HG03565 (cell line): ENCODE data around the gene LDLRAP1.
"Not testable (repeated sequence)": the region's sequence is repeated elsewhere in the genome, so short reads cannot be mapped to it uniquely, and the experiment has no call there.

Experiments
- ATAC-seq: cut with Tn5 transposase; IDR thresholded peaks from one replicate; pipeline ENCODE4 v1.9.1; 2021; ENCODE audit warnings: mild to moderate bottlenecking, moderate library complexity; ENCODE audit not compliant: unreplicated experiment

The LDLRAP1 gene

GRCh38 chr1:25572708-25573590, 29.5 kb downstream of the LDLRAP1 start:
- no peak for ATAC-seq

GRCh38 chr1:25573591-25573930, 30.2 kb downstream of the LDLRAP1 start:
- ATAC-seq: no peak

GRCh38 chr1:25573961-25574360, 30.6 kb downstream of the LDLRAP1 start:
- ATAC-seq: no peak

GRCh38 chr1:25575191-25575590, 31.8 kb downstream of the LDLRAP1 start:
- ATAC-seq: no peak

- no peak for ATAC-seq
Measured at GRCh38 chr1:25576459-25577133, 33.2 kb downstream of the LDLRAP1 start.

- no peak for ATAC-seq
Measured at GRCh38 chr1:25577134-25577920, 33.9 kb downstream of the LDLRAP1 start.

GRCh38 chr1:25579292-25580252, 36.2 kb downstream of the LDLRAP1 start:
- ATAC-seq: no peak

GRCh38 chr1:25580927-25581326, 37.5 kb downstream of the LDLRAP1 start:
- ATAC-seq: no peak

GRCh38 chr1:25581764-25582163, 38.4 kb downstream of the LDLRAP1 start:
- ATAC-seq: no peak

GRCh38 chr1:25583519-25584370, 40.3 kb downstream of the LDLRAP1 start:
- no peak for ATAC-seq

- no peak for ATAC-seq
Measured at GRCh38 chr1:25586181-25586588, 42.8 kb downstream of the LDLRAP1 start.

- no peak for ATAC-seq
Measured at GRCh38 chr1:25587290-25587689, 43.9 kb downstream of the LDLRAP1 start.

- ATAC-seq: not testable (repeated sequence)
Measured at GRCh38 chr1:25588224-25588623, 44.8 kb downstream of the LDLRAP1 start.

- ATAC-seq: not testable (repeated sequence)
Measured at GRCh38 chr1:25588786-25589185, 45.4 kb downstream of the LDLRAP1 start.

GRCh38 chr1:25590096-25590824, 46.9 kb downstream of the LDLRAP1 start:
- ATAC-seq: no peak

GRCh38 chr1:25593861-25594260, 50.5 kb downstream of the LDLRAP1 start:
- no peak for ATAC-seq

GRCh38 chr1:25594971-25595370, 51.6 kb downstream of the LDLRAP1 start:
- no peak for ATAC-seq

- ATAC-seq: not testable (repeated sequence)
Measured at GRCh38 chr1:25596641-25597040, 53.2 kb downstream of the LDLRAP1 start.

GRCh38 chr1:25598879-25599278, 55.5 kb downstream of the LDLRAP1 start:
- no peak for ATAC-seq
